Measurements from ENCODE around the gene RAB42.

DNA sequence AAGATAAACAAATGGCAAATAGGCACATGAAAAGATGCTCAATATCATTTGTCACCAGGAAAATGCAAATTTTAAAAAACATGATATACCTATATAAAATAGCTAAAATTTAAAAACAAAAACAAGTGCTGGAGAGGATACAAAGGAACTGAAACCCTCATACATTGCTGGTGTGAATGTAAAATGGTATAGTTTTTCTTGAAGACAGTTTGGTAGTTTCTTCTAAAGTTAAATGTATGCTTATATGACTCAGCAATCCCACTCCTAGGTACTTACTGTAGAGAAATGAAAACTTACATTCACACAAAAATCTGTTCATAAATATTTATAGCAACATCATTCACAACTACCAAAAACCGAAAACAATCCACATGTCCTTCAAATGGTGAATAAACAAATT is 39.6 kb downstream of the RAB42 start:
- TF ChIP-seq POLR2A (IDR thresholded peaks at IDR 0.05; ENCODE audit: low read depth, low read length) (no peak), POLR2AphosphoS5 (IDR thresholded peaks at IDR 0.05; ENCODE audit: low read depth, low read length) (no peak), PAX5 (IDR thresholded peaks at IDR 0.05; ENCODE audit: insufficient read depth, low read length, severe bottlenecking) (no peak)

Measured in GM12891 (cell line).